Breast epithelium (tissue), 4 donors: Measurements from ENCODE around the gene AZU1. TPM values are rescaled to one million over a fixed set of nuclear protein-coding genes. Genes with fewer than 3 reads are reported as not detected.

Experiments used
- DNase-seq, 2 donors: peaks; one replicate each; pipeline ENCODE4 v3.0.0-alpha.2; 2019; ENCODE audit warnings: low spot score in 2 of 2
- H3K27ac ChIP-seq, 2 donors: fragments of 200-600 bp; sonication (generic) in 1 of 2; one replicate each; pipeline ENCODE4 v1.5.1; 2016 to 2019; ENCODE audit warnings: mild to moderate bottlenecking in 1 of 2
- H3K27me3 ChIP-seq, 2 donors: fragments of 200-600 bp; sonication (generic) in 1 of 2; one replicate each; pipeline versions ENCODE4 v1.5.1 to v1.6.0; 2017 to 2019; ENCODE audit warnings: control low read depth in 1 of 2, mild to moderate bottlenecking in 1 of 2
- H3K36me3 ChIP-seq: fragments of 200-600 bp; one replicate; pipeline ENCODE4 v1.5.1; 2019
- H3K4me1 ChIP-seq, 2 donors: fragments of 200-600 bp; sonication (generic); one replicate each; pipeline ENCODE4 v1.5.1; 2016 to 2019; ENCODE audit warnings: control low read depth in 1 of 2
- H3K4me3 ChIP-seq, 3 donors: fragments of 200-600 bp; sonication (generic); 1 replicate in 2 of 3; 2 replicates in 1 of 3; pipeline ENCODE4 v1.5.1; 2016 to 2019; ENCODE audit warnings: mild to moderate bottlenecking in 3 of 3, moderate library complexity in 2 of 3
- H3K9me3 ChIP-seq, 2 donors: fragments of 200-600 bp; sonication (generic) in 1 of 2; one replicate each; pipeline ENCODE4 v1.5.1; 2016 to 2019; ENCODE audit warnings: control low read depth in 1 of 2
- POLR2A ChIP-seq: fragments of 450-650 bp; IDR thresholded peaks from one replicate; pipeline ENCODE4 v1.6.1; 2016; ENCODE audit warnings: antibody characterized with exemption, mild to moderate bottlenecking, moderate library complexity
- POLR2AphosphoS5 ChIP-seq, 3 donors: sonication (generic); formaldehyde crosslinking; IDR thresholded peaks; one replicate each; pipeline ENCODE4 v1.6.1; 2017; ENCODE audit warnings: antibody characterized with exemption in 3 of 3
- intact Hi-C: fragments of 100-400 bp; cut with DNase I; formaldehyde crosslinking; loops from one replicate; pipeline ENCODE4 v1.15.1; 2023; ENCODE audit warnings: low total_unique reads
- total RNA-seq, 3 donors: library from RNA; depleted of rRNA; stranded (reverse); fragments of >200 nt; gene quantifications; one replicate each; pipeline ENCODE4 v1.1.0, GENCODE V29; 2016
- TF ChIP-seq, protein P1 (sequence below), 3 donors: fragments of 450-650 bp; IDR thresholded peaks; one replicate each; pipeline ENCODE4 v1.5.1; 2016 to 2017; ENCODE audit warnings: antibody characterized with exemption in 3 of 3, mild to moderate bottlenecking in 3 of 3, moderate library complexity in 3 of 3

Gene AZU1
- total RNA-seq, 3 donors from 2014 or later = 0.29 TPM; not detected in 2

- Histone ChIP-seq H3K36me3 (no peaks in the 10 kb centered on the region), H3K27ac (peak overlapping the region in 1 of 2 donors; percentile 48), H3K4me3 (peak overlapping the region in 1 of 3 donors; percentile 22), H3K9me3 (no peaks in the 10 kb centered on the region), H3K4me1 (no peaks in the 10 kb centered on the region), H3K27me3 (no peaks in the 10 kb centered on the region)
- no peak for TF ChIP-seq POLR2A
- intact Hi-C loops = no loop called here
- DNase-seq = no peak
Measured at GRCh38 chr19:788983-789700, 38.5 kb upstream of the AZU1 start.

DNA sequence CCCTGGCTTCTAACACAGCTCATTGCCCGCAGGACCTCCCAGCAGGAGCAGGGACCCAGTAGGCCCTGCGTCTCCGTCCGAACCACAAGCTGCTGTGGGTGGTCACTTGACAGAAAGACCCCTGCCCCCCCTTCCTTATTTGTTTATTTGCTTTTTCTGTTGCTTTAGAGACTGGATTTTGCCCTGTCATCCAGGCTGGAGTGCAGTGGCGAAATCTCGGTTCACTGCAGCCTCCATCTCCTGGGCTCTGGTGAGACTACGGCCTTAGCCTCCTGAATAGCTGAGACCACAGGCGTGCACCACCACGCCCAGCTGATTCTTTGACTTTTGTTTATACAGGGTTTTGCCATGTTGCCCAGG, 38.0 kb upstream of the AZU1 start:
- H3K27ac ChIP-seq = peak overlapping the region in 1 of 2 donors; percentile 48
- no peak for DNase-seq
- intact Hi-C loops = no loop called here
- H3K27me3 ChIP-seq = no peaks in the 10 kb centered on the region
- no peaks in the 10 kb centered on the region for H3K36me3 ChIP-seq
- TF ChIP-seq, protein P1, sequence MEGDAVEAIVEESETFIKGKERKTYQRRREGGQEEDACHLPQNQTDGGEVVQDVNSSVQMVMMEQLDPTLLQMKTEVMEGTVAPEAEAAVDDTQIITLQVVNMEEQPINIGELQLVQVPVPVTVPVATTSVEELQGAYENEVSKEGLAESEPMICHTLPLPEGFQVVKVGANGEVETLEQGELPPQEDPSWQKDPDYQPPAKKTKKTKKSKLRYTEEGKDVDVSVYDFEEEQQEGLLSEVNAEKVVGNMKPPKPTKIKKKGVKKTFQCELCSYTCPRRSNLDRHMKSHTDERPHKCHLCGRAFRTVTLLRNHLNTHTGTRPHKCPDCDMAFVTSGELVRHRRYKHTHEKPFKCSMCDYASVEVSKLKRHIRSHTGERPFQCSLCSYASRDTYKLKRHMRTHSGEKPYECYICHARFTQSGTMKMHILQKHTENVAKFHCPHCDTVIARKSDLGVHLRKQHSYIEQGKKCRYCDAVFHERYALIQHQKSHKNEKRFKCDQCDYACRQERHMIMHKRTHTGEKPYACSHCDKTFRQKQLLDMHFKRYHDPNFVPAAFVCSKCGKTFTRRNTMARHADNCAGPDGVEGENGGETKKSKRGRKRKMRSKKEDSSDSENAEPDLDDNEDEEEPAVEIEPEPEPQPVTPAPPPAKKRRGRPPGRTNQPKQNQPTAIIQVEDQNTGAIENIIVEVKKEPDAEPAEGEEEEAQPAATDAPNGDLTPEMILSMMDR (IDR thresholded peaks at IDR 0.05) = no peak
- TF ChIP-seq POLR2A (no peak), POLR2AphosphoS5 (IDR thresholded peaks at IDR 0.05) (no peak)
- H3K4me1 ChIP-seq = no peaks in the 10 kb centered on the region
- H3K9me3 ChIP-seq = no peaks in the 10 kb centered on the region
- H3K4me3 ChIP-seq = peak overlapping the region in 1 of 3 donors; percentile 22

- H3K4me1 ChIP-seq = peaks cover 0 to 4% of the 10 kb centered on the region in 2 donors
- intact Hi-C loops = no loop called here
- H3K27ac ChIP-seq = peak overlapping the region in 1 of 2 donors; percentile 52
- no peaks in the 10 kb centered on the region for H3K36me3 ChIP-seq
- DNase-seq = no peak
- TF ChIP-seq POLR2AphosphoS5 (IDR thresholded peaks at IDR 0.05) (no peak), POLR2A (no peak)
- TF ChIP-seq, protein P1 (IDR thresholded peaks at IDR 0.05) = no peak
- no peaks in the 10 kb centered on the region for H3K27me3 ChIP-seq
- H3K9me3 ChIP-seq = no peaks in the 10 kb centered on the region
- no peak overlapping the region for H3K4me3 ChIP-seq
Measured at GRCh38 chr19:791007-791566, 36.5 kb upstream of the AZU1 start.

DNA sequence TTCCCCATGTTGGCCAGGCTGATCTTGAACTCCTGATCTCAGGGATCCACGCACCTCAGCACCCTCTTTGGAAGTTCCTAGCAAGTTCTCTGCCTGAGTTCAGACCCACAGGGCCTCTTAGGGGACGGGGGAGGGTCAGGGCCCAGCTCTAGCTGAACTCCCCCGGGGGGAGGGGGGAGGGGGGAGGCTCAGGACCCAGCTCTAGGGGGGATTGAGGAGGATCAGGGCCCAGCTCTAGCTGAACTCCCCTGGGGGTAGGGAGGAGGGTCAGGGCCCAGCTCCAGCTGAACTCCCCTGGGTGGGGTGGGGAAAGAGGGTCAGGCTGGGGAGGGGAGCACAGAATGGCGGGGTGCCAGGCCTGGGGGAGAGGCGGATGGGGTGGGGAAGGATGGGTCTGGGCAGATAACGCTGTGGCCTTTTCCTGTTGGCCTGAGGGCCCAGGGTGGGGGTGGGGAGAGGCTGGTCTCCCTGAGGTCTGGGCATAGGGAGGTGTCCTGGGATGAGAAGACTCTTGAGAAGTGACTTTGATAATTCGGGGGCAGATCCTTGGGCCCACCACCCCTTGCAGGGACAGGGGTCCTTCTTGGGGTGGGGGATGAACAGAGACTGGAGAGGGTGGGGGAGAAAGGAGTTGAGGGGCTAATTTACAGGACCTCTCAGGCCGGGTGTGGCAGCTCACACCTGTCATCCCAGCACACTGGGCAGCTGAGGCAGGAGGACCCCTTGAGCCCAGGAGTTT, 35.9 kb upstream of the AZU1 start:
- no peak for DNase-seq
- H3K27me3 ChIP-seq = no peaks in the 10 kb centered on the region
- H3K36me3 ChIP-seq = no peaks in the 10 kb centered on the region
- H3K4me3 ChIP-seq = no peak overlapping the region
- TF ChIP-seq POLR2AphosphoS5 (IDR thresholded peaks at IDR 0.05) (no peak), POLR2A (no peak)
- TF ChIP-seq, protein P1 (IDR thresholded peaks at IDR 0.05) = no peak
- peak overlapping the region in 1 of 2 donors; percentile 52 for H3K27ac ChIP-seq
- H3K9me3 ChIP-seq = no peaks in the 10 kb centered on the region
- intact Hi-C loops = no loop called here
- H3K4me1 ChIP-seq = peaks cover 0 to 5% of the 10 kb centered on the region in 2 donors

- Histone ChIP-seq H3K9me3 (no peaks in the 10 kb centered on the region), H3K4me3 (no peak overlapping the region), H3K27me3 (no peaks in the 10 kb centered on the region), H3K4me1 (peaks cover 0 to 5% of the 10 kb centered on the region in 2 donors), H3K36me3 (no peaks in the 10 kb centered on the region), H3K27ac (peak overlapping the region in 1 of 2 donors; percentile 52)
- TF ChIP-seq POLR2A (no peak), POLR2AphosphoS5 (IDR thresholded peaks at IDR 0.05) (no peak)
- TF ChIP-seq, protein P1 (IDR thresholded peaks at IDR 0.05) = no peak
- DNase-seq = no peak
- intact Hi-C loops = no loop called here
Measured at GRCh38 chr19:792306-792885, 35.2 kb upstream of the AZU1 start.
